ENCODE results near the gene COL6A1. TPM values are rescaled to one million over a fixed set of nuclear protein-coding genes. Genes with fewer than 3 reads are reported as not detected.

Gene COL6A1
- total RNA-seq, 3 donors from 2014 or later (not counting 1 experiment from before 2014, with no cell fraction given) = 1.0 to 5.2 (median 2.5) TPM

DNA sequence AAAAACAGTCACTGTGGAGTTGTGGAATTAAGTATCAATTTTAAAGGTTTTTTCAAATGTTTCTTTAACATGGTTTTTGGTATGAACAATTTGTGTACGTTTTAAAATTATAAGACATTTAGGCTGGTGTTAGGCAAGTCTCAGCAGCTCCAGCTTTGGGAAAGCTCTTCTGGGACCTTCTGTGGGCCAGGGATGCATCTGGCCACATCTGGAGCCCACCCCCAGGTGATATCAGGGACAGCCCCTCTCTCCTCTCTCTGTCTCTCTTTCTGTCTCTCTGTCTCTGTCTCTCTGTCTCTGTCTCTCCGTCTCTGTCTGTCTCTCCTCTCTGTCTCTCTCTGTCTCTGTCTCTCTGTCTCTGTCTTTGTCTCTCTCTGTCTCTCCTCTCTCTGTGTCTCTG is 1.3 kb upstream of the COL6A1 start:
- Mint-ChIP-seq H3K4me3 (no peak overlapping the region), H3K27me3 (ENCODE audit: low read depth in 2 of 2) (peaks cover 13 to 24% of the 10 kb centered on the region in 2 donors), H3K4me1 (peaks cover 11 to 16% of the 10 kb centered on the region in 2 donors), H3K27ac (no peak overlapping the region), H3K9me3 (peaks cover 5 to 6% of the 10 kb centered on the region in 2 donors), H3K36me3 (no peaks in the 10 kb centered on the region)
- TF ChIP-seq, protein P1, sequence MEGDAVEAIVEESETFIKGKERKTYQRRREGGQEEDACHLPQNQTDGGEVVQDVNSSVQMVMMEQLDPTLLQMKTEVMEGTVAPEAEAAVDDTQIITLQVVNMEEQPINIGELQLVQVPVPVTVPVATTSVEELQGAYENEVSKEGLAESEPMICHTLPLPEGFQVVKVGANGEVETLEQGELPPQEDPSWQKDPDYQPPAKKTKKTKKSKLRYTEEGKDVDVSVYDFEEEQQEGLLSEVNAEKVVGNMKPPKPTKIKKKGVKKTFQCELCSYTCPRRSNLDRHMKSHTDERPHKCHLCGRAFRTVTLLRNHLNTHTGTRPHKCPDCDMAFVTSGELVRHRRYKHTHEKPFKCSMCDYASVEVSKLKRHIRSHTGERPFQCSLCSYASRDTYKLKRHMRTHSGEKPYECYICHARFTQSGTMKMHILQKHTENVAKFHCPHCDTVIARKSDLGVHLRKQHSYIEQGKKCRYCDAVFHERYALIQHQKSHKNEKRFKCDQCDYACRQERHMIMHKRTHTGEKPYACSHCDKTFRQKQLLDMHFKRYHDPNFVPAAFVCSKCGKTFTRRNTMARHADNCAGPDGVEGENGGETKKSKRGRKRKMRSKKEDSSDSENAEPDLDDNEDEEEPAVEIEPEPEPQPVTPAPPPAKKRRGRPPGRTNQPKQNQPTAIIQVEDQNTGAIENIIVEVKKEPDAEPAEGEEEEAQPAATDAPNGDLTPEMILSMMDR (IDR thresholded peaks at IDR 0.05) = no peak
- Histone ChIP-seq H3K9me3 (ENCODE audit: control insufficient read depth, insufficient read depth, low read length) (no peaks in the 10 kb centered on the region), H3K4me3 (ENCODE audit: low read length) (no peak overlapping the region), H3K36me3 (ENCODE audit: control insufficient read depth, insufficient read depth, low read length) (no peaks in the 10 kb centered on the region), H3K4me1 (ENCODE audit: control insufficient read depth, insufficient read depth, low read length) (peaks cover 22% of the 10 kb centered on the region), H3K27ac (ENCODE audit: low read length) (no peak overlapping the region), H3K27me3 (ENCODE audit: control insufficient read depth, insufficient read depth, low read length) (peaks cover 29% of the 10 kb centered on the region)
- intact Hi-C loops (cut with micrococcal nuclease) = no loop called here
- DNase-seq (no peak), ATAC-seq (no peak)
- 67% methylated on average over 2 of the region's 2 CpGs for WGBS (ENCODE audit: insufficient coverage)

GRCh38 chr21:45980697-45981096 is 873 bp upstream of the COL6A1 start:
- Mint-ChIP-seq H3K4me1 (peaks cover 6 to 11% of the 10 kb centered on the region in 2 donors), H3K36me3 (no peaks in the 10 kb centered on the region), H3K27me3 (ENCODE audit: low read depth in 2 of 2) (peaks cover 9 to 19% of the 10 kb centered on the region in 2 donors), H3K27ac (no peak overlapping the region), H3K9me3 (peaks cover 5 to 6% of the 10 kb centered on the region in 2 donors), H3K4me3 (no peak overlapping the region)
- no peak overlapping the region for H3K4me3 ChIP-seq (ENCODE audit: low read length)
- H3K36me3 ChIP-seq (ENCODE audit: control insufficient read depth, insufficient read depth, low read length) = no peaks in the 10 kb centered on the region
- H3K27ac ChIP-seq (ENCODE audit: low read length) = no peak overlapping the region
- DNase-seq (no peak), ATAC-seq (no peak)
- peaks cover 29% of the 10 kb centered on the region for H3K27me3 ChIP-seq (ENCODE audit: control insufficient read depth, insufficient read depth, low read length)
- TF ChIP-seq, protein P1 (IDR thresholded peaks at IDR 0.05) = no peak
- intact Hi-C loops (cut with micrococcal nuclease) = no loop called here
- peaks cover 18% of the 10 kb centered on the region for H3K4me1 ChIP-seq (ENCODE audit: control insufficient read depth, insufficient read depth, low read length)
- no peaks in the 10 kb centered on the region for H3K9me3 ChIP-seq (ENCODE audit: control insufficient read depth, insufficient read depth, low read length)

DNA sequence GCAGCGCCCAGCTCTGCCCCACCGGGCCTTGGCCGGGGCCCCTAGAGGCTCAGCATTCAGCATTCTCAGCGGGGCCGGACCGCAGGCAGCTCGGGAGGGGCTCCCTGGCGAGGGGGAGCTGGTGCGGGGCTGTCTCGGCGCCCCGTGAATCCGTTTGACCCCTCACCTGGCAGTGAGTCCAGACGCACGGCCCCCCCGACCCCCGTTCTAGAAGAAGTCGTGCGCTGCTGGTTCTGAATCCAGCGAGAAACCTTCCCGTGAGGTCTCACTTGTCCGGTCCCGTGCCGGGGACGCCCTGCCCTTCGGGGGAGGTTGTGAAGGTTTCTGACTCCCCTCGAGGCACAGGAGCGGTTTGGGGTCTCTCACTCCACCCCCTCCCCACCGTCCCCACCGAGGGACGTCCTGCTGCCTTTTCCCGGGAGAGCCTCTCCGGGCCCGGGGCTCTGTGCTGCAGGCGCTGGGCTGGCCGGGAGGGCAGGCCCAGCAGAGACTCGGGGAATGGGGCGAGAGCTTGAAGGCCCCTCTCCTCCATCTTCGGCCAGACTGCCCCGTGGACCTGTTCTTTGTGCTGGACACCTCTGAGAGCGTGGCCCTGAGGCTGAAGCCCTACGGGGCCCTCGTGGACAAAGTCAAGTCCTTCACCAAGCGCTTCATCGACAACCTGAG is 655 bp downstream of the COL6A1 start:
- ATAC-seq (peak in 2 of 3 donors; percentile 18 to 30), DNase-seq (peak in 1 of 2 donors; percentile 28)
- Mint-ChIP-seq H3K27me3 (ENCODE audit: low read depth in 2 of 2) (peaks cover 0 to 15% of the 10 kb centered on the region in 2 donors), H3K36me3 (no peaks in the 10 kb centered on the region), H3K27ac (no peak overlapping the region), H3K4me1 (peaks cover 0 to 9% of the 10 kb centered on the region in 2 donors), H3K9me3 (peaks cover 5 to 6% of the 10 kb centered on the region in 2 donors), H3K4me3 (no peak overlapping the region)
- Histone ChIP-seq H3K9me3 (ENCODE audit: control insufficient read depth, insufficient read depth, low read length) (no peaks in the 10 kb centered on the region), H3K36me3 (ENCODE audit: control insufficient read depth, insufficient read depth, low read length) (no peaks in the 10 kb centered on the region), H3K27me3 (ENCODE audit: control insufficient read depth, insufficient read depth, low read length) (peaks cover 25% of the 10 kb centered on the region), H3K4me1 (ENCODE audit: control insufficient read depth, insufficient read depth, low read length) (peaks cover 16% of the 10 kb centered on the region), H3K4me3 (ENCODE audit: low read length) (no peak overlapping the region), H3K27ac (ENCODE audit: low read length) (no peak overlapping the region)
- intact Hi-C loops (cut with micrococcal nuclease) = no loop called here
- WGBS (ENCODE audit: insufficient coverage) = 16% methylated on average over 42 of the region's 45 CpGs
- TF ChIP-seq, protein P1 (IDR thresholded peaks at IDR 0.05) = no peak

Measured in natural killer cell (primary cell).